H1 (cell line): ENCODE results near the gene SMOC2.

Source experiments
- ATF2 ChIP-seq: IDR thresholded peaks from 2 replicates; pipeline ENCODE4 v1.6.1; 2012; ENCODE audit warnings: low read length, inconsistent platforms
- CBX5 ChIP-seq: fragments of 300-800, 300-1000 bp; sonication (generic); IDR thresholded peaks from 2 replicates; pipeline ENCODE4 v1.7.1; 2016; ENCODE audit warnings: antibody characterized with exemption, low read length, low read depth
- CBX8 ChIP-seq: fragments of 300-800, 300-1000 bp; sonication (generic); IDR thresholded peaks from 2 replicates; pipeline ENCODE4 v1.7.1; 2016; ENCODE audit warnings: low read depth, low read length, borderline replicate concordance
- POLR2A ChIP-seq, 2 experiments: IDR thresholded peaks; 1 replicate in 1 of 2; 2 replicates in 1 of 2; pipeline ENCODE4 v1.6.1; 2011; ENCODE audit warnings: low read depth in 2 of 2, low read length in 2 of 2, mild to moderate bottlenecking in 2 of 2; ENCODE audit errors: control extremely low read depth in 1 of 2
- POLR2AphosphoS5 ChIP-seq: IDR thresholded peaks from 2 replicates; pipeline ENCODE4 v1.6.1; 2011; ENCODE audit warnings: low read depth, low read length
- TF ChIP-seq, protein P1 (sequence below): IDR thresholded peaks from 2 replicates; pipeline ENCODE4 v1.6.1; 2011; ENCODE audit warnings: low read depth, mild to moderate bottlenecking, low read length; ENCODE audit not compliant: insufficient read depth
- TF ChIP-seq, protein P2 (sequence below), 3 experiments: IDR thresholded peaks; 1 replicate in 2 of 3; 2 replicates in 1 of 3; pipeline versions ENCODE4 v1.5.1 to v1.6.1; 2011; ENCODE audit warnings: low read length in 3 of 3, mild to moderate bottlenecking in 3 of 3, inconsistent platforms in 2 of 3, low read depth in 1 of 3, moderate library complexity in 1 of 3; ENCODE audit not compliant: insufficient read depth in 1 of 3; ENCODE audit errors: control extremely low read depth in 1 of 3

GRCh38 chr6:168670401-168670985 is 229.5 kb downstream of the SMOC2 start:
- TF ChIP-seq POLR2A (IDR thresholded peaks at IDR 0.05; ENCODE audit: control extremely low read depth in 1 of 2, low read depth in 2 of 2, low read length in 2 of 2) (no peak), CBX8 (no peak), ATF2 (no peak), CBX5 (no peak), POLR2AphosphoS5 (no peak)
- TF ChIP-seq, protein P1, sequence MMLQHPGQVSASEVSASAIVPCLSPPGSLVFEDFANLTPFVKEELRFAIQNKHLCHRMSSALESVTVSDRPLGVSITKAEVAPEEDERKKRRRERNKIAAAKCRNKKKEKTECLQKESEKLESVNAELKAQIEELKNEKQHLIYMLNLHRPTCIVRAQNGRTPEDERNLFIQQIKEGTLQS: no peak
- TF ChIP-seq, protein P2, sequence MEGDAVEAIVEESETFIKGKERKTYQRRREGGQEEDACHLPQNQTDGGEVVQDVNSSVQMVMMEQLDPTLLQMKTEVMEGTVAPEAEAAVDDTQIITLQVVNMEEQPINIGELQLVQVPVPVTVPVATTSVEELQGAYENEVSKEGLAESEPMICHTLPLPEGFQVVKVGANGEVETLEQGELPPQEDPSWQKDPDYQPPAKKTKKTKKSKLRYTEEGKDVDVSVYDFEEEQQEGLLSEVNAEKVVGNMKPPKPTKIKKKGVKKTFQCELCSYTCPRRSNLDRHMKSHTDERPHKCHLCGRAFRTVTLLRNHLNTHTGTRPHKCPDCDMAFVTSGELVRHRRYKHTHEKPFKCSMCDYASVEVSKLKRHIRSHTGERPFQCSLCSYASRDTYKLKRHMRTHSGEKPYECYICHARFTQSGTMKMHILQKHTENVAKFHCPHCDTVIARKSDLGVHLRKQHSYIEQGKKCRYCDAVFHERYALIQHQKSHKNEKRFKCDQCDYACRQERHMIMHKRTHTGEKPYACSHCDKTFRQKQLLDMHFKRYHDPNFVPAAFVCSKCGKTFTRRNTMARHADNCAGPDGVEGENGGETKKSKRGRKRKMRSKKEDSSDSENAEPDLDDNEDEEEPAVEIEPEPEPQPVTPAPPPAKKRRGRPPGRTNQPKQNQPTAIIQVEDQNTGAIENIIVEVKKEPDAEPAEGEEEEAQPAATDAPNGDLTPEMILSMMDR (IDR thresholded peaks at IDR 0.05; ENCODE audit: control extremely low read depth in 1 of 3, insufficient read depth in 1 of 3, low read depth in 1 of 3, low read length in 3 of 3): no peak
